Keratinocyte (primary cell): Measurements from ENCODE around the gene SMARCA2. TPM values are rescaled to one million over a fixed set of nuclear protein-coding genes. Genes with fewer than 3 reads are reported as not detected.

Source experiments
- DNase-seq: peaks from one replicate; pipeline ENCODE4 v3.0.0-alpha.2; 2011; ENCODE audit warnings: low read depth, missing footprints, low spot score
- FAIRE-seq: peaks from 2 replicates; lab custom pipeline; 2011; peaks lifted over from hg19 to GRCh38; lab: Jason Lieb, UNC
- H2AFZ ChIP-seq: 2 replicates; pipeline ENCODE4 v1.6.0; 2012; ENCODE audit warnings: low read length, control low read depth, inconsistent platforms; ENCODE audit not compliant: control insufficient read depth
- H3K27ac ChIP-seq: 2 replicates; pipeline ENCODE4 v1.5.1; 2011; ENCODE audit warnings: low read length; ENCODE audit not compliant: control insufficient read depth, insufficient read depth
- H3K27me3 ChIP-seq: 3 replicates; pipeline ENCODE4 v1.6.0; 2011; ENCODE audit warnings: low read length; ENCODE audit not compliant: control insufficient read depth, insufficient read depth; ENCODE audit errors: extremely low read depth
- H3K36me3 ChIP-seq, 2 experiments: 2 replicates in 1 of 2; 3 replicates in 1 of 2; pipeline ENCODE4 v1.5.1; 2011; ENCODE audit warnings: low read length in 2 of 2, mild to moderate bottlenecking in 1 of 2; ENCODE audit not compliant: control insufficient read depth in 2 of 2, insufficient read depth in 2 of 2; ENCODE audit errors: extremely low read depth in 1 of 2
- H3K4me1 ChIP-seq: 3 replicates; pipeline ENCODE4 v1.5.1; 2011; ENCODE audit warnings: low read length; ENCODE audit not compliant: control insufficient read depth, insufficient read depth; ENCODE audit errors: extremely low read depth
- H3K4me2 ChIP-seq: 3 replicates; pipeline ENCODE4 v1.6.0; 2011; ENCODE audit warnings: low read depth, low read length; ENCODE audit not compliant: control insufficient read depth, insufficient read depth; ENCODE audit errors: extremely low read depth
- H3K4me3 ChIP-seq, 3 experiments: fragments of 200-600 bp in 1 of 3; sonication (generic) in 1 of 3; 2 replicates in 2 of 3; 3 replicates in 1 of 3; pipeline ENCODE4 v1.5.1; 2011 to 2016; ENCODE audit warnings: low read length in 3 of 3, mild to moderate bottlenecking in 3 of 3, control low read depth in 2 of 3, inconsistent platforms in 1 of 3, low read depth in 1 of 3, mixed read lengths in 1 of 3, mixed run types in 1 of 3, moderate library complexity in 1 of 3; ENCODE audit not compliant: control insufficient read depth in 2 of 3, insufficient read depth in 2 of 3; ENCODE audit errors: extremely low read depth in 1 of 3
- H3K79me2 ChIP-seq: 2 replicates; pipeline ENCODE4 v1.6.0; 2012; ENCODE audit warnings: low read length; ENCODE audit not compliant: control insufficient read depth, insufficient read depth
- H3K9ac ChIP-seq: 3 replicates; pipeline ENCODE4 v1.6.0; 2011; ENCODE audit warnings: low read length; ENCODE audit not compliant: control insufficient read depth, insufficient read depth; ENCODE audit errors: extremely low read depth
- H3K9me1 ChIP-seq: 3 replicates; pipeline ENCODE4 v1.6.0; 2011; ENCODE audit warnings: low read length; ENCODE audit not compliant: control insufficient read depth, insufficient read depth; ENCODE audit errors: extremely low read depth
- H3K9me3 ChIP-seq: 2 replicates; pipeline ENCODE4 v1.5.1; 2012; ENCODE audit warnings: low read depth, low read length; ENCODE audit not compliant: control insufficient read depth
- H4K20me1 ChIP-seq: 3 replicates; pipeline ENCODE4 v1.6.0; 2011; ENCODE audit warnings: low read length; ENCODE audit not compliant: control insufficient read depth, insufficient read depth; ENCODE audit errors: extremely low read depth
- EZH2 ChIP-seq: IDR thresholded peaks from one replicate; pipeline ENCODE4 v1.6.1; 2012; ENCODE audit warnings: inconsistent platforms, mild to moderate bottlenecking, low read length, moderate library complexity
- dilution Hi-C: fragments of 300-500 bp; cut with MboI; formaldehyde crosslinking; loops from one replicate; pipeline ENCODE4 v1.7.0; 2020; ENCODE audit warnings: low sequenced_read_pairs; ENCODE audit not compliant: extremely low pct_ligation_motif_present
- polyA plus RNA-seq, 5 experiments: library from polyadenylated mRNA; depleted of rRNA in 3 of 5; stranded (reverse) in 3 of 5; stranded (forward) in 1 of 5; unstranded in 1 of 5; fragments of >200 nt; gene quantifications; 1 replicate in 1 of 5; 2 replicates in 3 of 5; 3 replicates in 1 of 5; pipeline versions ENCODE4 v1.2.1 to v1.2.3, GENCODE V29; 2011 to 2012; ENCODE audit warnings: missing spikeins in 2 of 5, low read depth in 1 of 5, low replicate concordance in 1 of 5
- TF ChIP-seq, protein P1 (sequence below), 3 experiments: IDR thresholded peaks in 1 of 3; conservative IDR thresholded peaks in 1 of 3; optimal IDR thresholded peaks in 1 of 3; 2 replicates in 2 of 3; 3 replicates in 1 of 3; pipeline versions ENCODE3 to v1.5.1; 2011; ENCODE audit warnings: low read length in 3 of 3, mild to moderate bottlenecking in 3 of 3, moderate library complexity in 2 of 3, control low read depth in 1 of 3, inconsistent platforms in 1 of 3; ENCODE audit not compliant: insufficient read depth in 2 of 3; ENCODE audit errors: extremely low read depth in 1 of 3

The SMARCA2 gene
- polyA plus RNA-seq, 1 donor (not counting 4 experiments of a cell fraction or from before 2014, with no cell fraction given), result 39.0 TPM

DNA sequence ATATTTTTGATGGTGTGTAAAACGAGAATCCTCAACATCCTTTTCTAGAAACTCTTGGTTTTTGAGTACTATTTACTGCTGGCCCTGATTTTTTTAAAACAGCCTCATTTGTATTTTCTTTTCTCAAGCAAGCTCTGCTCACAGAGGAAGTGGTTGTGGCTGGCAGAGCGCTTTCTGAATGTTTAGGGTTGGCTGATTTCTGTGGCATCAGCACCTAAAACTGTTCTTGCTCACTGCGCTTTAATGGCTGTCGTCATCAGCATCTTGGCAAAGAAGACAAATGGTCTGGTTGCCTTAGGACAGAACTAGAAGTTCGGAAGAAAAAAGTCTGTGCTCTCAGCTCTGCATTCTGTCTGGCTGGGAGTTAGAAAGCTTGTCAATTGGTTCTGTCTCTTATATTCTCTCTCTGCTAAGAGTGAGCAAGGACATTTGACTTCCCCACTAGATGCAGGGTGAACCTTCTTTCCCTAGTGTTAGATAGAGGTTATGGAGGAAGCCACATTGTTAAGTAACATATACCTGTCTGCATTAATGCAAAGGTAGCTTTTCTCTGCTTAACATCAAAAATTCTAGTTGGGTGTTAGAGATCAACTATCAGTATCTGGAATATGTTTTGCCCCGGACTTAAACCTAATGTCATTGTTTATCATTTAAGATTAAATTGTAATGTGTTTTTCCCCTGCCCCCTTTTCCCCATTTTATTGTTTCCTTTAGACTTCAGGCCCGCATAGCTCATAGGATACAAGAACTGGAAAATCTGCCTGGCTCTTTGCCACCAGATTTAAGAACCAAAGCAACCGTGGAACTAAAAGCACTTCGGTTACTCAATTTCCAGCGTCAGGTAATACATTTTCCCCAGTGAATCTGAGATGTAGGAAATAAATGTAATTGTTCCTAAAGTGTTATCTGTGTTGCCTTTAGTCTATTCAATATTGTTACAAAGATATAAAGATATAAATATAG, 39.0 kb downstream of the SMARCA2 start:
- Histone ChIP-seq H3K36me3 (peaks cover 7 to 18% of the 10 kb centered on the region in 2 experiments), H3K4me1 (peaks cover 7% of the 10 kb centered on the region), H2AFZ (no peak overlapping the region), H3K79me2 (no peaks in the 10 kb centered on the region), H3K27me3 (no peaks in the 10 kb centered on the region), H3K4me3 (no peak overlapping the region), H3K4me2 (no peak overlapping the region), H3K9me3 (no peaks in the 10 kb centered on the region), H4K20me1 (no peaks in the 10 kb centered on the region), H3K9me1 (no peaks in the 10 kb centered on the region), H3K27ac (no peak overlapping the region), H3K9ac (no peak overlapping the region)
- dilution Hi-C loops, result no loop called here
- no peak for FAIRE-seq
- no peak for DNase-seq
- TF ChIP-seq, protein P1, sequence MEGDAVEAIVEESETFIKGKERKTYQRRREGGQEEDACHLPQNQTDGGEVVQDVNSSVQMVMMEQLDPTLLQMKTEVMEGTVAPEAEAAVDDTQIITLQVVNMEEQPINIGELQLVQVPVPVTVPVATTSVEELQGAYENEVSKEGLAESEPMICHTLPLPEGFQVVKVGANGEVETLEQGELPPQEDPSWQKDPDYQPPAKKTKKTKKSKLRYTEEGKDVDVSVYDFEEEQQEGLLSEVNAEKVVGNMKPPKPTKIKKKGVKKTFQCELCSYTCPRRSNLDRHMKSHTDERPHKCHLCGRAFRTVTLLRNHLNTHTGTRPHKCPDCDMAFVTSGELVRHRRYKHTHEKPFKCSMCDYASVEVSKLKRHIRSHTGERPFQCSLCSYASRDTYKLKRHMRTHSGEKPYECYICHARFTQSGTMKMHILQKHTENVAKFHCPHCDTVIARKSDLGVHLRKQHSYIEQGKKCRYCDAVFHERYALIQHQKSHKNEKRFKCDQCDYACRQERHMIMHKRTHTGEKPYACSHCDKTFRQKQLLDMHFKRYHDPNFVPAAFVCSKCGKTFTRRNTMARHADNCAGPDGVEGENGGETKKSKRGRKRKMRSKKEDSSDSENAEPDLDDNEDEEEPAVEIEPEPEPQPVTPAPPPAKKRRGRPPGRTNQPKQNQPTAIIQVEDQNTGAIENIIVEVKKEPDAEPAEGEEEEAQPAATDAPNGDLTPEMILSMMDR (optimal IDR thresholded peaks at IDR 0.05 in 1 of 3, IDR thresholded peaks at IDR 0.05 in 1 of 3, conservative IDR thresholded peaks at IDR 0.05 in 1 of 3; ENCODE audit: extremely low read depth in 1 of 3, insufficient read depth in 2 of 3, low read length in 3 of 3), result no peak
- no peak for TF ChIP-seq EZH2

GRCh38 chr9:2055203-2055658, 40.1 kb downstream of the SMARCA2 start:
- no peaks in the 10 kb centered on the region for H3K9me3 ChIP-seq
- no peak overlapping the region for H3K9ac ChIP-seq
- H3K27me3 ChIP-seq, result no peaks in the 10 kb centered on the region
- H3K9me1 ChIP-seq, result no peaks in the 10 kb centered on the region
- H4K20me1 ChIP-seq, result no peaks in the 10 kb centered on the region
- DNase-seq (peak; percentile 11), FAIRE-seq (peak; percentile 41)
- H3K4me3 ChIP-seq, result no peak overlapping the region
- no peaks in the 10 kb centered on the region for H3K79me2 ChIP-seq
- peaks cover 7 to 21% of the 10 kb centered on the region in 2 experiments for H3K36me3 ChIP-seq
- TF ChIP-seq EZH2, result no peak
- TF ChIP-seq, protein P1 (optimal IDR thresholded peaks at IDR 0.05 in 1 of 3, IDR thresholded peaks at IDR 0.05 in 1 of 3, conservative IDR thresholded peaks at IDR 0.05 in 1 of 3; ENCODE audit: extremely low read depth in 1 of 3, insufficient read depth in 2 of 3, low read length in 3 of 3), result no peak
- dilution Hi-C loops, result no loop called here
- H2AFZ ChIP-seq, result no peak overlapping the region
- H3K4me2 ChIP-seq, result peak overlapping the region; percentile 9
- peaks cover 7% of the 10 kb centered on the region for H3K4me1 ChIP-seq
- peak overlapping the region; percentile 24 for H3K27ac ChIP-seq
